ENCODE data around the gene MKNK2. TPM values are rescaled to one million over a fixed set of nuclear protein-coding genes. Genes with fewer than 3 reads are reported as not detected.
"Not testable (repeated sequence)": the region's sequence is repeated elsewhere in the genome, so short reads cannot be mapped to it uniquely, and the experiment has no call there.

The MKNK2 gene
- total RNA-seq, 1 donor from 2014 or later: 147 TPM

GRCh38 chr19:1990230-1991017, 60.6 kb downstream of the MKNK2 start:
- DNase-seq: no peak

GRCh38 chr19:1989513-1990229, 61.4 kb downstream of the MKNK2 start:
- DNase-seq: no peak

- DNase-seq: not testable (repeated sequence)
Observed at GRCh38 chr19:1988464-1988863, 62.6 kb downstream of the MKNK2 start.

Other genes with a start within 250 kb of the MKNK2 start
- 0.85 and 1.2 TPM in 2 replicates for gene ATP8B3, start 239.0 kb downstream of the MKNK2 start, total RNA-seq
- 8.7 and 14.0 TPM in 2 replicates for gene REXO1, start 202.8 kb downstream of the MKNK2 start, total RNA-seq
- 5.3 and 9.5 TPM in 2 replicates for gene KLF16, start 187.7 kb downstream of the MKNK2 start, total RNA-seq
- 111 and 142 TPM in 2 replicates for gene ABHD17A, start 165.7 kb downstream of the MKNK2 start, total RNA-seq
- 5.8 and 6.2 TPM in 2 replicates for gene ADAT3, start 145.8 kb downstream of the MKNK2 start, total RNA-seq
- gene SCAMP4, start 145.8 kb downstream of the MKNK2 start, total RNA-seq: 34.7 and 56.1 TPM in 2 replicates
- gene CSNK1G2, start 110.1 kb downstream of the MKNK2 start, total RNA-seq: 73.9 and 125 TPM in 2 replicates
- 51.7 and 135 TPM in 2 replicates for gene BTBD2, start 35.5 kb downstream of the MKNK2 start, total RNA-seq
- gene MOB3A, start 45.1 kb upstream of the MKNK2 start, total RNA-seq: 26.4 and 54.0 TPM in 2 replicates
- 0.65 and 1.5 TPM in 2 replicates for gene IZUMO4, start 45.7 kb upstream of the MKNK2 start, total RNA-seq
- 75.7 and 137 TPM in 2 replicates for gene AP3D1, start 100.3 kb upstream of the MKNK2 start, total RNA-seq
- gene DOT1L, start 112.7 kb upstream of the MKNK2 start, total RNA-seq: 5.4 and 8.8 TPM in 2 replicates
- 64.0 and 84.9 TPM in 2 replicates for gene PLEKHJ1, start 185.1 kb upstream of the MKNK2 start, total RNA-seq
- gene SF3A2, start 185.6 kb upstream of the MKNK2 start, total RNA-seq: 43.4 and 93.6 TPM in 2 replicates
- 1.3 and 1.5 TPM in 2 replicates for gene AMH, start 198.1 kb upstream of the MKNK2 start, total RNA-seq
- gene JSRP1, start 205.2 kb upstream of the MKNK2 start, total RNA-seq: 0.17 TPM in 1 of 2 replicates, not detected in the other
- 0.17 and 0.19 TPM in 2 replicates for gene PEAK3, start 230.9 kb upstream of the MKNK2 start, total RNA-seq

All from dermis blood vessel endothelial cell (primary cell).